Thoracic aorta (tissue), 2 donors: ENCODE data around the gene COLEC12. TPM values are rescaled to one million over a fixed set of nuclear protein-coding genes. Genes with fewer than 3 reads are reported as not detected.

ENCODE experiments used
- ATAC-seq: fragments of 150-250 bp; one replicate; pipeline ENCODE4 v1.8.0; 2017; ENCODE audit warnings: low read depth; ENCODE audit not compliant: insufficient number of reproducible peaks, low FRiP score
- DNase-seq: peaks from one replicate; pipeline ENCODE4 v3.0.0-alpha.2; 2020; ENCODE audit warnings: low spot score
- H3K27ac ChIP-seq, 2 donors: fragments of 200-600 bp; sonication (generic); 1 replicate in 1 of 2; 2 replicates in 1 of 2; pipeline ENCODE4 v1.5.1; 2016; ENCODE audit warnings: mild to moderate bottlenecking in 2 of 2, moderate library complexity in 2 of 2
- H3K27me3 ChIP-seq: fragments of 200-600 bp; sonication (generic); replicated peaks from 2 replicates; pipeline ENCODE4 v1.6.0; 2016; ENCODE audit warnings: mild to moderate bottlenecking; ENCODE audit not compliant: insufficient read depth
- H3K36me3 ChIP-seq: fragments of 200-600 bp; sonication (generic); one replicate; pipeline ENCODE4 v1.5.1; 2016
- H3K4me1 ChIP-seq, 2 donors: fragments of 200-600 bp; sonication (generic); 1 replicate in 1 of 2; 2 replicates in 1 of 2; pipeline versions ENCODE4 v1.5.1 to v1.6.0; 2016; ENCODE audit warnings: low read depth in 2 of 2, mild to moderate bottlenecking in 1 of 2; ENCODE audit not compliant: control insufficient read depth in 1 of 2
- H3K4me3 ChIP-seq: fragments of 200-600 bp; sonication (generic); 2 replicates; pipeline ENCODE4 v1.5.1; 2016; ENCODE audit warnings: mild to moderate bottlenecking
- H3K9me3 ChIP-seq: fragments of 200-600 bp; sonication (generic); 2 replicates; pipeline ENCODE4 v1.5.1; 2016
- total RNA-seq, 2 donors: library from RNA; depleted of rRNA; stranded (reverse); fragments of >200 nt; gene quantifications; one replicate each; pipeline versions ENCODE4 v1.1.0 to v1.2.3, GENCODE V29; 2016
- TF ChIP-seq, protein P1 (sequence below): fragments of 200-600 bp; sonication (generic); IDR thresholded peaks from one replicate; pipeline ENCODE4 v1.5.1; 2019; ENCODE audit warnings: antibody characterized with exemption

The COLEC12 gene
- total RNA-seq, 2 donors from 2014 or later = 19.3 to 21.3 TPM

GRCh38 chr18:386994-387393, 113.5 kb downstream of the COLEC12 start:
- Histone ChIP-seq H3K9me3 (no peaks in the 10 kb centered on the region), H3K27me3 (no peaks in the 10 kb centered on the region), H3K4me3 (no peak overlapping the region), H3K27ac (no peak overlapping the region), H3K4me1 (no peaks in the 10 kb centered on the region), H3K36me3 (no peaks in the 10 kb centered on the region)
- TF ChIP-seq, protein P1, sequence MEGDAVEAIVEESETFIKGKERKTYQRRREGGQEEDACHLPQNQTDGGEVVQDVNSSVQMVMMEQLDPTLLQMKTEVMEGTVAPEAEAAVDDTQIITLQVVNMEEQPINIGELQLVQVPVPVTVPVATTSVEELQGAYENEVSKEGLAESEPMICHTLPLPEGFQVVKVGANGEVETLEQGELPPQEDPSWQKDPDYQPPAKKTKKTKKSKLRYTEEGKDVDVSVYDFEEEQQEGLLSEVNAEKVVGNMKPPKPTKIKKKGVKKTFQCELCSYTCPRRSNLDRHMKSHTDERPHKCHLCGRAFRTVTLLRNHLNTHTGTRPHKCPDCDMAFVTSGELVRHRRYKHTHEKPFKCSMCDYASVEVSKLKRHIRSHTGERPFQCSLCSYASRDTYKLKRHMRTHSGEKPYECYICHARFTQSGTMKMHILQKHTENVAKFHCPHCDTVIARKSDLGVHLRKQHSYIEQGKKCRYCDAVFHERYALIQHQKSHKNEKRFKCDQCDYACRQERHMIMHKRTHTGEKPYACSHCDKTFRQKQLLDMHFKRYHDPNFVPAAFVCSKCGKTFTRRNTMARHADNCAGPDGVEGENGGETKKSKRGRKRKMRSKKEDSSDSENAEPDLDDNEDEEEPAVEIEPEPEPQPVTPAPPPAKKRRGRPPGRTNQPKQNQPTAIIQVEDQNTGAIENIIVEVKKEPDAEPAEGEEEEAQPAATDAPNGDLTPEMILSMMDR = no peak
- DNase-seq = no peak
- no peak for ATAC-seq

DNA sequence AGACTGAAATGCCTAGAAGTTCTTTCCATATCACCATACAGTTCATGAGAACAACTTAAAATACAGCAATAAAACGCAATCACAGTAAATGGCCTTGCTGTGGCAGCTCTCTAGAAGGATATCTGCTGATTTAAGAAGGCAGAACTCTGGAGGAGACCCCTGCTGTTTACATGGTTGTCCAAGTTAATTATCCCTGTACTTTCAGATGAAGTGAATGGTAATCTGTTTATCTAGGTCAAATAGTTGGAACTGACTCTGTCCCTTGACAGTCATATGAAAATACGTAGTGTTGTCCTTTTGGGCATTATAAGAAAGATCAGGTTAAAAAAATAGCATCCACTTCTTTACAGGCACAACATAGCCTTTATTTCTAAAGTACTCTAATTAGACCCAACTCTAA, 115.6 kb downstream of the COLEC12 start:
- Histone ChIP-seq H3K4me3 (no peak overlapping the region), H3K27me3 (no peaks in the 10 kb centered on the region), H3K4me1 (no peaks in the 10 kb centered on the region), H3K36me3 (no peaks in the 10 kb centered on the region), H3K27ac (no peak overlapping the region), H3K9me3 (no peaks in the 10 kb centered on the region)
- TF ChIP-seq, protein P1 = no peak
- no peak for ATAC-seq
- DNase-seq = no peak

- no peak for ATAC-seq
- Histone ChIP-seq H3K4me1 (peaks cover 6 to 9% of the 10 kb centered on the region in 2 donors), H3K4me3 (no peak overlapping the region), H3K9me3 (no peaks in the 10 kb centered on the region), H3K36me3 (no peaks in the 10 kb centered on the region), H3K27ac (no peak overlapping the region), H3K27me3 (no peaks in the 10 kb centered on the region)
- TF ChIP-seq, protein P1 = no peak
- no peak for DNase-seq
These were observed 117.4 kb downstream of the COLEC12 start for GRCh38 chr18:383135-383534.

GRCh38 chr18:382423-382984, 118.0 kb downstream of the COLEC12 start:
- no peak overlapping the region for H3K4me3 ChIP-seq
- no peaks in the 10 kb centered on the region for H3K36me3 ChIP-seq
- no peaks in the 10 kb centered on the region for H3K27me3 ChIP-seq
- peaks cover 11 to 16% of the 10 kb centered on the region in 2 donors for H3K4me1 ChIP-seq
- DNase-seq (no peak), ATAC-seq (no peak)
- TF ChIP-seq, protein P1 = no peak
- H3K9me3 ChIP-seq = no peaks in the 10 kb centered on the region
- H3K27ac ChIP-seq = no peak overlapping the region

GRCh38 chr18:379681-380330, 120.7 kb downstream of the COLEC12 start:
- no peak for DNase-seq
- Histone ChIP-seq H3K36me3 (no peaks in the 10 kb centered on the region), H3K27me3 (no peaks in the 10 kb centered on the region), H3K4me3 (no peak overlapping the region), H3K4me1 (peaks cover 29 to 42% of the 10 kb centered on the region in 2 donors), H3K9me3 (no peaks in the 10 kb centered on the region), H3K27ac (peak overlapping the region in 1 of 2 donors; percentile 38)
- ATAC-seq = no peak
- TF ChIP-seq, protein P1 = no peak
